A673 (cell line): ENCODE data around the gene NFIC. TPM values are rescaled to one million over a fixed set of nuclear protein-coding genes. Genes with fewer than 3 reads are reported as not detected.

Source experiments
- BruUV-seq: library from RNA; stranded (reverse); fragments of 400-500 nt; replicated peaks from 2 replicates; lab custom pipeline; 2021; lab: Mats Ljungman, UMichigan
- CTCF ChIA-PET: fragments of 300-600 bp; sonication (Branson Sonifier 250); formaldehyde crosslinking; loops from one replicate; lab custom pipeline; 2022; ENCODE audit warnings: antibody characterized with exemption; lab: Charles Lee
- POLR2A ChIA-PET: fragments of 300-600 bp; sonication (Branson Sonifier 250); formaldehyde crosslinking; loops from one replicate; lab custom pipeline; 2022; ENCODE audit warnings: antibody characterized with exemption; ENCODE audit not compliant: low non-redundant PET; lab: Charles Lee
- DNase-seq: peaks from one replicate; pipeline ENCODE4 v3.0.0-alpha.2; 2015; ENCODE audit warnings: low spot score
- H3K27ac ChIP-seq: fragments of 200-600 bp; sonication (generic); 2 replicates; pipeline ENCODE4 v1.5.1; 2016; ENCODE audit warnings: mixed run types, low read depth, mild to moderate bottlenecking, mixed read lengths, antibody characterized with exemption, low read length; ENCODE audit not compliant: poor library complexity, severe bottlenecking
- H3K27me3 ChIP-seq: fragments of 200-600 bp; sonication (generic); replicated peaks from 2 replicates; pipeline ENCODE4 v1.6.1; 2017; ENCODE audit warnings: mixed run types, low read depth, mild to moderate bottlenecking, mixed read lengths, antibody characterized with exemption, low read length; ENCODE audit not compliant: insufficient read depth, poor library complexity
- H3K36me3 ChIP-seq: fragments of 200-600 bp; sonication (generic); 2 replicates; pipeline ENCODE4 v1.6.1; 2016; ENCODE audit warnings: mixed run types, mild to moderate bottlenecking, mixed read lengths, antibody characterized with exemption, low read length; ENCODE audit not compliant: insufficient read depth, poor library complexity, severe bottlenecking
- H3K4me1 ChIP-seq: fragments of 200-600 bp; sonication (generic); 2 replicates; pipeline ENCODE4 v1.6.1; 2017; ENCODE audit warnings: mixed run types, mild to moderate bottlenecking, mixed read lengths, antibody characterized with exemption, low read length; ENCODE audit not compliant: insufficient read depth, poor library complexity, severe bottlenecking
- H3K4me3 ChIP-seq: fragments of 200-600 bp; sonication (generic); 2 replicates; pipeline ENCODE4 v1.5.1; 2016; ENCODE audit warnings: low read depth, mixed run types, mild to moderate bottlenecking, mixed read lengths, low read length; ENCODE audit not compliant: poor library complexity, severe bottlenecking
- H3K9me3 ChIP-seq: fragments of 200-600 bp; sonication (generic); 2 replicates; pipeline ENCODE4 v1.6.1; 2016; ENCODE audit warnings: mixed run types, low read depth, mild to moderate bottlenecking, mixed read lengths, antibody characterized with exemption, low read length; ENCODE audit not compliant: poor library complexity, severe bottlenecking
- EZH2 ChIP-seq: fragments of 200-600 bp; sonication (generic); IDR thresholded peaks from 2 replicates; pipeline ENCODE4 v1.6.1; 2017; ENCODE audit warnings: borderline replicate concordance, low read depth, mild to moderate bottlenecking, mixed read lengths, antibody characterized with exemption, low read length; ENCODE audit not compliant: poor library complexity, severe bottlenecking
- intact Hi-C: fragments of 100-400 bp; cut with micrococcal nuclease; formaldehyde crosslinking; loops from one replicate; pipeline ENCODE4 v1.10.0; 2022; ENCODE audit not compliant: unreplicated experiment
- total RNA-seq: library from RNA; stranded (reverse); gene quantifications from 2 replicates; pipeline ENCODE4 v1.2.3, GENCODE V29; 2021
- TF ChIP-seq, protein P1 (sequence below): fragments of 300-800, 200-600 bp; sonication (generic); conservative IDR thresholded peaks from 2 replicates; pipeline ENCODE4 v1.5.1; 2017; ENCODE audit warnings: low read depth, mild to moderate bottlenecking, antibody characterized with exemption, low read length, moderate library complexity, mixed read lengths

NFIC gene
- total RNA-seq, 1 experiment from 2014 or later = 112 TPM

DNA sequence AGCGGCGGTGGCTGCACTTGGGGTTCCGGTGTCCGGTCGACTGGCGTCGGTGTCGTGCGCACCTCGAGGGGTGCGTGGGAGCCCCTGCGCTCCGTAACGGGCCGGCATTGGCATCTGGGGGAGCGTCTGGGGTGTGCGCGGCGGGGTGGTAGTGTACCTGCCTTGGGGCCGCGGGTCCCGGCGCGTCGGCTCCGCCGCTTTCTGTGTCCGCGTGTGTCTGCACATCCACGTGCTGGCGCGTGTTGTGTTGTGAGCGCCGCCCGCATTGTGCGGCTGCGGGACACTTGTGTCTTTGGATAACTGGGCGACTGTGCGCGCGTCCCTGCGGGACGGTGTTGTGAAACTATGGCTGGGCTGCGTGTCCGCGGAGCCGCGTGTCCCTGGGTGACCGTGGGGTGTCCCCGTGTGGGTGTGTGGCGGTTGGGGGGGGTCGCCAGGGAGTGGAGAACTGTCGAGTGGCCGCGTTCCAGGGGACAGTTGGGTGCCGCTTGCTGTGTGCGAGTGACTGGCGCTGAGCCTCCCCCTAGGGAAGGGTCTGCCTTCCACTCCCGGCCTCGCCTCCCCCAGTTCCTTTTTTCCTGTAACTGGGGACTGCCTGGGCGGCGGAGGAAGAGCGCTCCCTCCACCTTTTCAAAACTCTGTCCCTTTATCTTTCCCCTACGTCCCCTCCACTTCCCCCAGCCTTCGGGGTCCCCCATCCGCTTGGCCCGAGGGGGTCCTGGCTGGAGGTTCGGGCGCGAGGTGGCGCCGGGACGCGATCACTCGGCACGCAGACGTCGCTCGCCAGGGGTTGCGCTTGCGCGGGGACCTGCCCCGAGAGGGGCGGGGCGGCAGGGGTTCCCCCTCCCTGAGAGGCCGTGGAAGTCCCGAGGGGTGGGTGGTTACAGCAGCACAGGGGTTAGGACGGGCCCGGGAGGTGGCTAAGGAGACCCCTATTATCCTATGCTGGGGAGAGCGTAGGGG lies 5.7 kb upstream of the NFIC start:
- DNase-seq = peak; percentile 75
- intact Hi-C loops = no loop called here
- no TSS peak for BruUV-seq
- H3K4me1 ChIP-seq = peaks cover 33% of the 10 kb centered on the region
- peak overlapping the region; percentile 68 for H3K27ac ChIP-seq
- no peak for TF ChIP-seq EZH2
- TF ChIP-seq, protein P1, sequence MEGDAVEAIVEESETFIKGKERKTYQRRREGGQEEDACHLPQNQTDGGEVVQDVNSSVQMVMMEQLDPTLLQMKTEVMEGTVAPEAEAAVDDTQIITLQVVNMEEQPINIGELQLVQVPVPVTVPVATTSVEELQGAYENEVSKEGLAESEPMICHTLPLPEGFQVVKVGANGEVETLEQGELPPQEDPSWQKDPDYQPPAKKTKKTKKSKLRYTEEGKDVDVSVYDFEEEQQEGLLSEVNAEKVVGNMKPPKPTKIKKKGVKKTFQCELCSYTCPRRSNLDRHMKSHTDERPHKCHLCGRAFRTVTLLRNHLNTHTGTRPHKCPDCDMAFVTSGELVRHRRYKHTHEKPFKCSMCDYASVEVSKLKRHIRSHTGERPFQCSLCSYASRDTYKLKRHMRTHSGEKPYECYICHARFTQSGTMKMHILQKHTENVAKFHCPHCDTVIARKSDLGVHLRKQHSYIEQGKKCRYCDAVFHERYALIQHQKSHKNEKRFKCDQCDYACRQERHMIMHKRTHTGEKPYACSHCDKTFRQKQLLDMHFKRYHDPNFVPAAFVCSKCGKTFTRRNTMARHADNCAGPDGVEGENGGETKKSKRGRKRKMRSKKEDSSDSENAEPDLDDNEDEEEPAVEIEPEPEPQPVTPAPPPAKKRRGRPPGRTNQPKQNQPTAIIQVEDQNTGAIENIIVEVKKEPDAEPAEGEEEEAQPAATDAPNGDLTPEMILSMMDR = peak; percentile 38
- no peaks in the 10 kb centered on the region for H3K9me3 ChIP-seq
- no peaks in the 10 kb centered on the region for H3K27me3 ChIP-seq
- ChIA-PET POLR2A (no interaction called here), CTCF (no interaction called here)
- peak overlapping the region; percentile 92 for H3K4me3 ChIP-seq
- H3K36me3 ChIP-seq = no peaks in the 10 kb centered on the region

DNA sequence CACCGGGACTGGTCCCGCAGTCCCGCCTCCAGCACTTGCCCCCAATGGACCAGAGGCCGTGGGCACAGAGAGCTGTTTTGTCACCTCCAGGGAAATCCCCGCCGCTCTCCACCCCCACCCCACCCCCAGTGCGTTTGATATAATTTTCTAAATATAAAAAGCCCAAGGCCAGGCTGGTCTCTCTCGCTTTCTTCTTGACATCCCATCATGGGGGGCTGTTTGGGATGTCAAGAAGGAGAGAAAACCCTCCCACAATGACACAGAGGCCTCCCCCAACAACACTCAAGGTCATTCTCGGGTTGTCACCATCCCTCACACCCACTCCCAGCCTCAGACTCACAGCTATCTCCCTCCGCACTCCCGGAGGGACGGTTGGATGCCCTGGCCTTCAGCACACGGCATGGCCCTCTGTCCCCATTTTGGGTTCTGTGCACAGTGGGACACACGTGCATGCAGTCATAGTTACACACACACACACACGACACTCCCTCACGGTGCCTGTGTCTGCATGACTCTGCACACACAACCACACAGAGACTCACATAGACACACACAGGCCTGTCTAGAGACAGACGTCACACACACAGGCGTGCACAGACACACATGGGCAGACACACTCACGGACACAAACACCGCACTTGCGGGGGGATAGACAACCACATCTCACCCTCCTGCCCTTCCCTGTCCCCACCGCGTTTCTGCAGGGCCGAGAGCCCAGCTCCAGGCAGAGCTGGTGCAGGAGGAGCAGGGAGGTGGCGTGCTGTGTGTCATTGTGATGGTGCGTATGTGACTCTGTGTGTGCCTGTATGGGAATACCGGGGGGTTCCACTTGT lies 4.8 kb upstream of the NFIC start:
- POLR2A ChIA-PET = no interaction called here
- intact Hi-C loops = no loop called here
- CTCF ChIA-PET = no interaction called here

More for the DNA sequence above, 4.8 kb upstream of the NFIC start:
- no peaks in the 10 kb centered on the region for H3K27me3 ChIP-seq
- peaks cover 36% of the 10 kb centered on the region for H3K4me1 ChIP-seq
- H3K36me3 ChIP-seq = no peaks in the 10 kb centered on the region
- BruUV-seq = no TSS peak
- peak overlapping the region; percentile 92 for H3K4me3 ChIP-seq
- DNase-seq = no peak
- no peak overlapping the region for H3K27ac ChIP-seq
- H3K9me3 ChIP-seq = no peaks in the 10 kb centered on the region
- no peak for TF ChIP-seq EZH2
- TF ChIP-seq, protein P1 = no peak
